ENCODE measurements around the gene PRUNE2.
A peak's percentile ranks its signal among the peaks of the same experiment; 100 is the strongest.

The PRUNE2 gene

DNA sequence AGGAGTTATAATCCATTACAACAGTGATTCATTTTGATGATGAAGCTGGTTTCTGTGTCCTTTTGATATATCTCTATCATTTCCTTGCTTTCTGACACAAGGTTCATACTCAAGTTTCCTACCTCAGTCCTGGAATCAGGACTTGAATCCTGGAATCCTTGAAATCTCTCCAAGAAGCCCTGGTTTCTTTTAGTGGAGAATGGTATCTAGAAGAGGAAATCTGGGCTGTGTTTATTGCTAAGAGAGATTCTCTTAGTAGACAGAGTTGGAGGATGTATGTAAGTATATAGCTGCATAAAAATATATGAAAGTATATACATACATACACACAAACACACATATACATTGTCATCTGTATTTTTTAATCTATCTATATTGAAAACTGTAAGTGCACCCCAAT lies 332.5 kb downstream of the PRUNE2 start:
- Histone ChIP-seq H3K9ac (ENCODE audit: low read length) (no peak overlapping the region), H3K36me3 (ENCODE audit: low read length) (no peaks in the 10 kb centered on the region), H3K9me2 (replicated peaks; ENCODE audit: insufficient read depth, low read length) (no peaks in the 10 kb centered on the region), H3K79me2 (ENCODE audit: insufficient read depth, low read length) (no peaks in the 10 kb centered on the region), H3K27ac (ENCODE audit: low read depth, low read length) (no peak overlapping the region), H3K9me3 (ENCODE audit: insufficient read depth, low read length) (no peaks in the 10 kb centered on the region), H3K27me3 (ENCODE audit: low read length) (no peaks in the 10 kb centered on the region), H4K20me1 (ENCODE audit: low read depth, low read length) (no peaks in the 10 kb centered on the region), H3K4me2 (ENCODE audit: low read depth, low read length, poor library complexity, severe bottlenecking) (no peak overlapping the region), H2AFZ (ENCODE audit: low read depth, low read length, severe bottlenecking) (no peak overlapping the region), H3K4me3 (ENCODE audit: insufficient read depth, low read length, poor library complexity, severe bottlenecking) (no peak overlapping the region), H3F3A (ENCODE audit: insufficient read depth) (peaks cover 7% of the 10 kb centered on the region; the same call in 1 of the 2 replicates)
- TF ChIP-seq, protein P1, sequence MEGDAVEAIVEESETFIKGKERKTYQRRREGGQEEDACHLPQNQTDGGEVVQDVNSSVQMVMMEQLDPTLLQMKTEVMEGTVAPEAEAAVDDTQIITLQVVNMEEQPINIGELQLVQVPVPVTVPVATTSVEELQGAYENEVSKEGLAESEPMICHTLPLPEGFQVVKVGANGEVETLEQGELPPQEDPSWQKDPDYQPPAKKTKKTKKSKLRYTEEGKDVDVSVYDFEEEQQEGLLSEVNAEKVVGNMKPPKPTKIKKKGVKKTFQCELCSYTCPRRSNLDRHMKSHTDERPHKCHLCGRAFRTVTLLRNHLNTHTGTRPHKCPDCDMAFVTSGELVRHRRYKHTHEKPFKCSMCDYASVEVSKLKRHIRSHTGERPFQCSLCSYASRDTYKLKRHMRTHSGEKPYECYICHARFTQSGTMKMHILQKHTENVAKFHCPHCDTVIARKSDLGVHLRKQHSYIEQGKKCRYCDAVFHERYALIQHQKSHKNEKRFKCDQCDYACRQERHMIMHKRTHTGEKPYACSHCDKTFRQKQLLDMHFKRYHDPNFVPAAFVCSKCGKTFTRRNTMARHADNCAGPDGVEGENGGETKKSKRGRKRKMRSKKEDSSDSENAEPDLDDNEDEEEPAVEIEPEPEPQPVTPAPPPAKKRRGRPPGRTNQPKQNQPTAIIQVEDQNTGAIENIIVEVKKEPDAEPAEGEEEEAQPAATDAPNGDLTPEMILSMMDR (IDR thresholded peaks at IDR 0.05; ENCODE audit: insufficient read depth, low read length, poor library complexity, severe bottlenecking), result no peak
- no peak for TF ChIP-seq EZH2phosphoT487 (conservative IDR thresholded peaks at IDR 0.05; ENCODE audit: low read length)

DNA sequence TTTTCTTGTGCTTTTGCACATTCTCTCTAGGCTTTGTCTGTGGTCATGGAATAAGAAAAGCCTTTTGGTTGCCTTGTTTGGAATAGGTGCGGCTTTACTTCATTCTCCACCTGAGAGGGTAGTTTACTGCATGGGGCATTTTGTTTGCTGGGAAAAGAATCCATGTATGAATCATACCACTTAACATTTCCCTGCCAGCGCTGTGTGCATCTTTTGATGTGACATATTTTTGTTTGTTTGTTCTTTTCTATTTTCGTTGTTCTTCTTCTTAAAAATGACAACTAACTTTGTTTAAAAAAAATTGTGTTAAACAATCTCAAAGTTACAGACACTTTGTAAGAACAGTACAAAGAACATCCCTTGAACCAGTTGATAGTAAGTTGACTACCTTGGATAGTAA lies 333.8 kb downstream of the PRUNE2 start:
- TF ChIP-seq, protein P1 (IDR thresholded peaks at IDR 0.05; ENCODE audit: insufficient read depth, low read length, poor library complexity, severe bottlenecking), result no peak
- TF ChIP-seq EZH2phosphoT487 (conservative IDR thresholded peaks at IDR 0.05; ENCODE audit: low read length), result no peak
- no peaks in the 10 kb centered on the region for H3K9me3 ChIP-seq (ENCODE audit: insufficient read depth, low read length)
- H3K79me2 ChIP-seq (ENCODE audit: insufficient read depth, low read length), result no peaks in the 10 kb centered on the region
- no peaks in the 10 kb centered on the region for H3K36me3 ChIP-seq (ENCODE audit: low read length)
- no peak overlapping the region for H2AFZ ChIP-seq (ENCODE audit: low read depth, low read length, severe bottlenecking)
- no peak overlapping the region for H3K9ac ChIP-seq (ENCODE audit: low read length)
- no peak overlapping the region for H3K4me2 ChIP-seq (ENCODE audit: low read depth, low read length, poor library complexity, severe bottlenecking)
- no peaks in the 10 kb centered on the region for H3K9me2 ChIP-seq (replicated peaks; ENCODE audit: insufficient read depth, low read length)
- no peaks in the 10 kb centered on the region for H4K20me1 ChIP-seq (ENCODE audit: low read depth, low read length)
- H3K4me3 ChIP-seq (ENCODE audit: insufficient read depth, low read length, poor library complexity, severe bottlenecking), result no peak overlapping the region
- H3F3A ChIP-seq (ENCODE audit: insufficient read depth), result peaks cover 7% of the 10 kb centered on the region; the same call in 1 of the 2 replicates
- no peak overlapping the region for H3K27ac ChIP-seq (ENCODE audit: low read depth, low read length)
- no peaks in the 10 kb centered on the region for H3K27me3 ChIP-seq (ENCODE audit: low read length)

DNA sequence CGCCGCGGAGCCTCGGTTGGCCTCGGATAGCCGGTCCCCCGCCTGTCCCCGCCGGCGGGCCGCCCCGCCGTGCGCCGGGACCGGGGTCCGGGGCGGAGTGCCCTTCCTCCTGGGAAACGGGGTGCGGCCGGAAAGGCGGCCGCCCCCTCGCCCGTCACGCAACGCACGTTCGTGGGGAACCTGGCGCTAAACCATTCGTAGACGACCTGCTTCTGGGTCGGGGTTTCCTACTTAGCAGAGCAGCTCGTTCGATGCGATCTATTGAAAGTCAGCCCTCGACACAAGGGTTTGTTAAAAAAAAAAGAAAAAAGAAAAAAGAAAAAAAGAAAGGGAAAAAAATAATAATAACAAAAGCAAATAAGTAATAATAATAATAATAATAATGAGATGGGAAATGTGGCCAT lies 334.2 kb downstream of the PRUNE2 start:
- H2AFZ ChIP-seq (ENCODE audit: low read depth, low read length, severe bottlenecking), result peak overlapping the region; percentile 22
- H3F3A ChIP-seq (ENCODE audit: insufficient read depth), result peaks cover 7% of the 10 kb centered on the region; the same call in 1 of the 2 replicates
- no peak overlapping the region for H3K27ac ChIP-seq (ENCODE audit: low read depth, low read length)
- H3K9me3 ChIP-seq (ENCODE audit: insufficient read depth, low read length), result no peaks in the 10 kb centered on the region
- no peaks in the 10 kb centered on the region for H3K36me3 ChIP-seq (ENCODE audit: low read length)
- H4K20me1 ChIP-seq (ENCODE audit: low read depth, low read length), result no peaks in the 10 kb centered on the region
- no peaks in the 10 kb centered on the region for H3K27me3 ChIP-seq (ENCODE audit: low read length)
- H3K9me2 ChIP-seq (replicated peaks; ENCODE audit: insufficient read depth, low read length), result no peaks in the 10 kb centered on the region
- TF ChIP-seq EZH2phosphoT487 (conservative IDR thresholded peaks at IDR 0.05; ENCODE audit: low read length), result no peak
- TF ChIP-seq, protein P1 (IDR thresholded peaks at IDR 0.05; ENCODE audit: insufficient read depth, low read length, poor library complexity, severe bottlenecking), result no peak
- peak overlapping the region; percentile 42 for H3K4me2 ChIP-seq (ENCODE audit: low read depth, low read length, poor library complexity, severe bottlenecking)
- peak overlapping the region; percentile 17 for H3K4me3 ChIP-seq (ENCODE audit: insufficient read depth, low read length, poor library complexity, severe bottlenecking)
- no peaks in the 10 kb centered on the region for H3K79me2 ChIP-seq (ENCODE audit: insufficient read depth, low read length)
- H3K9ac ChIP-seq (ENCODE audit: low read length), result no peak overlapping the region
